Endodermal cell (in vitro differentiated cells): Measurements from ENCODE around the gene ZNF14. TPM values are rescaled to one million over a fixed set of nuclear protein-coding genes. Genes with fewer than 3 reads are reported as not detected.

Source experiments
- DNase-seq: peaks from one replicate; pipeline ENCODE4 v3.0.0-alpha.2; 2017
- H3K27ac ChIP-seq: 2 replicates; pipeline ENCODE4 v1.5.1; 2013; ENCODE audit warnings: mild to moderate bottlenecking, low read depth, low read length, moderate library complexity
- H3K27me3 ChIP-seq: 2 replicates; pipeline ENCODE4 v1.6.1; 2013; ENCODE audit warnings: mild to moderate bottlenecking, low read length, moderate library complexity; ENCODE audit not compliant: insufficient read depth, control insufficient read depth, poor library complexity, severe bottlenecking
- H3K36me3 ChIP-seq: 2 replicates; pipeline ENCODE4 v1.7.0; 2013; ENCODE audit warnings: mild to moderate bottlenecking, low read length, moderate library complexity; ENCODE audit not compliant: control insufficient read depth, insufficient read depth
- H3K4me1 ChIP-seq: one replicate; pipeline ENCODE4 v1.7.0; 2013; ENCODE audit warnings: low read length; ENCODE audit not compliant: control insufficient read depth, insufficient read depth
- H3K4me3 ChIP-seq: 2 replicates; pipeline ENCODE4 v1.5.1; 2013; ENCODE audit warnings: mild to moderate bottlenecking, low read length, moderate library complexity
- H3K9ac ChIP-seq: 2 replicates; pipeline ENCODE4 v1.6.1; 2013; ENCODE audit warnings: mild to moderate bottlenecking, low read length, moderate library complexity; ENCODE audit not compliant: poor library complexity, severe bottlenecking; ENCODE audit errors: extremely low read depth
- H3K9me3 ChIP-seq: 2 replicates; pipeline ENCODE4 v1.6.1; 2013; ENCODE audit warnings: mild to moderate bottlenecking, low read length, moderate library complexity; ENCODE audit not compliant: control insufficient read depth
- H3K27ac Mint-ChIP-seq: 2 replicates; pipeline ENCODE4 v1.8.0; 2020; ENCODE audit warnings: mixed read lengths
- H3K27me3 Mint-ChIP-seq: 2 replicates; pipeline ENCODE4 v1.8.0; 2021; ENCODE audit warnings: mild to moderate bottlenecking, mixed read lengths; ENCODE audit not compliant: insufficient read depth
- H3K36me3 Mint-ChIP-seq: 2 replicates; pipeline ENCODE4 v1.8.0; 2020; ENCODE audit warnings: low read depth, mixed read lengths
- H3K4me1 Mint-ChIP-seq: 2 replicates; pipeline ENCODE4 v1.8.0; 2020; ENCODE audit warnings: mixed read lengths
- H3K4me3 Mint-ChIP-seq: 2 replicates; pipeline ENCODE4 v1.8.0; 2020; ENCODE audit warnings: mild to moderate bottlenecking, moderate library complexity, mixed read lengths
- H3K9me3 Mint-ChIP-seq: 2 replicates; pipeline ENCODE4 v1.8.0; 2020; ENCODE audit warnings: mild to moderate bottlenecking, mixed read lengths
- CTCF ChIP-seq: fragments of 200-600 bp; sonication (generic); conservative IDR thresholded peaks from 2 replicates; pipeline ENCODE4 v1.5.0; 2021; ENCODE audit warnings: antibody characterized with exemption, mild to moderate bottlenecking
- WGBS, 2 experiments: methylation state at CpG; one replicate each; pipeline versions ENCODE4 v1.1.5 to v1.1.7; 2013; ENCODE audit warnings: missing lambda C conversion rate in 2 of 2, mixed read lengths in 1 of 2; ENCODE audit not compliant: insufficient coverage in 1 of 2, insufficient read length in 1 of 2; 5-methylcytosine and 5-hydroxymethylcytosine counted together
- total RNA-seq, 2 donors: library from RNA; stranded (reverse); fragmentation: NEBNext Ultra II Directional in 1 of 2; extraction: Animal tissue kit (Norgen Biotek cat#: 25700) in 1 of 2; gene quantifications; 2 replicates in 1 of 2; 3 replicates in 1 of 2; pipeline ENCODE4 v1.2.1, GENCODE V29; 2021

ZNF14 gene
- total RNA-seq, 2 donors from 2014 or later, result 7.8 to 8.7 TPM

- H3K9ac ChIP-seq, result no peak overlapping the region
- H3K4me1 ChIP-seq, result no peaks in the 10 kb centered on the region
- Mint-ChIP-seq H3K36me3 (no peaks in the 10 kb centered on the region), H3K27ac (no peak overlapping the region), H3K27me3 (peaks cover 24% of the 10 kb centered on the region), H3K9me3 (no peaks in the 10 kb centered on the region), H3K4me1 (no peaks in the 10 kb centered on the region), H3K4me3 (no peak overlapping the region)
- DNase-seq, result no peak
- WGBS, 2 experiments, result 90 to 98% methylated on average over 7 of the region's 7 CpGs
- H3K27me3 ChIP-seq, result no peaks in the 10 kb centered on the region
- H3K36me3 ChIP-seq, result no peaks in the 10 kb centered on the region
- TF ChIP-seq CTCF, result no peak
- no peak overlapping the region for H3K27ac ChIP-seq
- H3K4me3 ChIP-seq, result no peak overlapping the region
- H3K9me3 ChIP-seq, result no peaks in the 10 kb centered on the region
Measured at GRCh38 chr19:19741184-19741583, 8.3 kb upstream of the ZNF14 start.

GRCh38 chr19:19740755-19741154 is 7.8 kb upstream of the ZNF14 start:
- whole genome bisulfite sequencing, 2 experiments, result 92 to 96% methylated on average over 13 to 18 of the region's 18 CpGs
- no peaks in the 10 kb centered on the region for H3K9me3 ChIP-seq
- no peak overlapping the region for H3K4me3 Mint-ChIP-seq
- no peaks in the 10 kb centered on the region for H3K4me1 ChIP-seq
- DNase-seq, result no peak
- H3K27me3 Mint-ChIP-seq, result peaks cover 23% of the 10 kb centered on the region
- H3K27me3 ChIP-seq, result no peaks in the 10 kb centered on the region
- no peak overlapping the region for H3K27ac ChIP-seq
- H3K4me1 Mint-ChIP-seq, result no peaks in the 10 kb centered on the region
- H3K4me3 ChIP-seq, result no peak overlapping the region
- no peak for TF ChIP-seq CTCF
- H3K27ac Mint-ChIP-seq, result no peak overlapping the region
- no peaks in the 10 kb centered on the region for H3K36me3 Mint-ChIP-seq
- no peaks in the 10 kb centered on the region for H3K36me3 ChIP-seq
- no peaks in the 10 kb centered on the region for H3K9me3 Mint-ChIP-seq
- no peak overlapping the region for H3K9ac ChIP-seq

GRCh38 chr19:19738564-19738963 is 5.7 kb upstream of the ZNF14 start:
- Histone ChIP-seq H3K9me3 (no peaks in the 10 kb centered on the region), H3K27me3 (no peaks in the 10 kb centered on the region), H3K36me3 (no peaks in the 10 kb centered on the region), H3K4me3 (no peak overlapping the region), H3K9ac (no peak overlapping the region), H3K27ac (no peak overlapping the region), H3K4me1 (no peaks in the 10 kb centered on the region)
- H3K4me3 Mint-ChIP-seq, result no peak overlapping the region
- no peak for TF ChIP-seq CTCF
- H3K4me1 Mint-ChIP-seq, result no peaks in the 10 kb centered on the region
- H3K9me3 Mint-ChIP-seq, result peaks cover 3% of the 10 kb centered on the region
- H3K36me3 Mint-ChIP-seq, result no peaks in the 10 kb centered on the region
- WGBS, 2 experiments, result no CpG with 5 or more reads among the region's 1 CpG
- no peak for DNase-seq
- H3K27me3 Mint-ChIP-seq, result peaks cover 11% of the 10 kb centered on the region
- H3K27ac Mint-ChIP-seq, result no peak overlapping the region
